OCI-LY3 (cell line): ENCODE measurements around the gene GPR155.

Experiments used
- EZH2phosphoT487 ChIP-seq: fragments of 200-600 bp; shearing (Covaris generic); IDR thresholded peaks from 2 replicates; pipeline ENCODE4 v1.6.1; 2018; ENCODE audit warnings: antibody characterized with exemption, mixed run types, low read depth
- TF ChIP-seq, protein P1 (sequence below): fragments of 200-600, 300-600 bp; sonication (generic); IDR thresholded peaks from 2 replicates; pipeline ENCODE4 v1.5.1; 2014; ENCODE audit warnings: antibody characterized with exemption, low read length, low read depth

DNA sequence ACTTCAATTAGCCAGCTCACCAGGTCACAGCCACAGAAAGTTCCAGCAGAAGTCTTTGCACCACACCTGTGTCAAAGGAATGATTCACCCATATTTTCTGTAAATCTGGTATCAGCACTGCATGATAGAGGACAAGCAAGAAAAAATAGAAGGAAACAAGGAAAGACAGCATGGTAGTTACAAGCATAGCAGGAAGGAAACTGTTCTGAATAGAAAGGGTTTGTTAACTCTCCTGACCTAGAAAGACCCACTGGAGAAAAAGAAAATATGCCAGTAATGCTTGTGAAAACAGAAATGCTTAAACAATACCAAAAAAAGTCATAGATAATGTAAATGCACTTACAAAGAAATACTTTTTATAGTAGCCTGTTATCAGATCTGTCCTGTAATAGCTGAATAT, 50.5 kb downstream of the GPR155 start:
- TF ChIP-seq, protein P1, sequence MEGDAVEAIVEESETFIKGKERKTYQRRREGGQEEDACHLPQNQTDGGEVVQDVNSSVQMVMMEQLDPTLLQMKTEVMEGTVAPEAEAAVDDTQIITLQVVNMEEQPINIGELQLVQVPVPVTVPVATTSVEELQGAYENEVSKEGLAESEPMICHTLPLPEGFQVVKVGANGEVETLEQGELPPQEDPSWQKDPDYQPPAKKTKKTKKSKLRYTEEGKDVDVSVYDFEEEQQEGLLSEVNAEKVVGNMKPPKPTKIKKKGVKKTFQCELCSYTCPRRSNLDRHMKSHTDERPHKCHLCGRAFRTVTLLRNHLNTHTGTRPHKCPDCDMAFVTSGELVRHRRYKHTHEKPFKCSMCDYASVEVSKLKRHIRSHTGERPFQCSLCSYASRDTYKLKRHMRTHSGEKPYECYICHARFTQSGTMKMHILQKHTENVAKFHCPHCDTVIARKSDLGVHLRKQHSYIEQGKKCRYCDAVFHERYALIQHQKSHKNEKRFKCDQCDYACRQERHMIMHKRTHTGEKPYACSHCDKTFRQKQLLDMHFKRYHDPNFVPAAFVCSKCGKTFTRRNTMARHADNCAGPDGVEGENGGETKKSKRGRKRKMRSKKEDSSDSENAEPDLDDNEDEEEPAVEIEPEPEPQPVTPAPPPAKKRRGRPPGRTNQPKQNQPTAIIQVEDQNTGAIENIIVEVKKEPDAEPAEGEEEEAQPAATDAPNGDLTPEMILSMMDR, result no peak
- no peak for TF ChIP-seq EZH2phosphoT487
